ENCODE data around the gene SEMA5A.

SEMA5A gene

GRCh38 chr5:9553561-9553960 lies 7.7 kb upstream of the SEMA5A start (continued):
- TF ChIP-seq ZNF585B (tag by site-specific recombination; IDR thresholded peaks at IDR 0.05) = no peak

- no peaks in the 10 kb centered on the region for H3K9me3 ChIP-seq (ENCODE audit: control insufficient read depth, insufficient read depth, low read depth, low read length)
- CTCF ChIA-PET = interaction anchor here (0.7 kb wide), 1 partner anchor 1665 kb away, joined by 3 read pairs; no protein-coding TSS in a partner anchor
- TF ChIP-seq ZNF645 (tag by site-specific recombination; IDR thresholded peaks at IDR 0.05) = no peak
- TF ChIP-seq ZSCAN16 (tag by site-specific recombination; IDR thresholded peaks at IDR 0.05) = no peak
- TF ChIP-seq GLI2 (tag by site-specific recombination; IDR thresholded peaks at IDR 0.05; ENCODE audit: borderline replicate concordance, low read depth) = no peak
- no peak for TF ChIP-seq ZNF121 (tag by site-specific recombination; IDR thresholded peaks at IDR 0.05)
- TF ChIP-seq ZNF639 (tag by site-specific recombination; IDR thresholded peaks at IDR 0.05) = no peak
- TF ChIP-seq ZNF837 (tag by site-specific recombination; IDR thresholded peaks at IDR 0.05) = no peak
- TF ChIP-seq KLF9 (tag by site-specific recombination; IDR thresholded peaks at IDR 0.05; ENCODE audit: low read depth) = no peak
- no peak for TF ChIP-seq GLIS1 (tag by site-specific recombination; IDR thresholded peaks at IDR 0.05)
- TF ChIP-seq AEBP2 (tag by site-specific recombination; IDR thresholded peaks at IDR 0.05; ENCODE audit: borderline replicate concordance) = no peak
- TF ChIP-seq, protein P1, sequence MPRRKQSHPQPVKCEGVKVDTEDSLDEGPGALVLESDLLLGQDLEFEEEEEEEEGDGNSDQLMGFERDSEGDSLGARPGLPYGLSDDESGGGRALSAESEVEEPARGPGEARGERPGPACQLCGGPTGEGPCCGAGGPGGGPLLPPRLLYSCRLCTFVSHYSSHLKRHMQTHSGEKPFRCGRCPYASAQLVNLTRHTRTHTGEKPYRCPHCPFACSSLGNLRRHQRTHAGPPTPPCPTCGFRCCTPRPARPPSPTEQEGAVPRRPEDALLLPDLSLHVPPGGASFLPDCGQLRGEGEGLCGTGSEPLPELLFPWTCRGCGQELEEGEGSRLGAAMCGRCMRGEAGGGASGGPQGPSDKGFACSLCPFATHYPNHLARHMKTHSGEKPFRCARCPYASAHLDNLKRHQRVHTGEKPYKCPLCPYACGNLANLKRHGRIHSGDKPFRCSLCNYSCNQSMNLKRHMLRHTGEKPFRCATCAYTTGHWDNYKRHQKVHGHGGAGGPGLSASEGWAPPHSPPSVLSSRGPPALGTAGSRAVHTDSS (tag by site-specific recombination; IDR thresholded peaks at IDR 0.05) = no peak
- TF ChIP-seq SP7 (tag by site-specific recombination; IDR thresholded peaks at IDR 0.05) = no peak
- TF ChIP-seq ZNF155 (tag by site-specific recombination; IDR thresholded peaks at IDR 0.05) = no peak
- no peak for TF ChIP-seq KLF16 (tag by site-specific recombination; IDR thresholded peaks at IDR 0.05)
- no peak for TF ChIP-seq ZNF324 (tag by site-specific recombination; IDR thresholded peaks at IDR 0.05)
- TF ChIP-seq ZNF623 (tag by site-specific recombination; IDR thresholded peaks at IDR 0.05) = no peak
- TF ChIP-seq, protein P2, sequence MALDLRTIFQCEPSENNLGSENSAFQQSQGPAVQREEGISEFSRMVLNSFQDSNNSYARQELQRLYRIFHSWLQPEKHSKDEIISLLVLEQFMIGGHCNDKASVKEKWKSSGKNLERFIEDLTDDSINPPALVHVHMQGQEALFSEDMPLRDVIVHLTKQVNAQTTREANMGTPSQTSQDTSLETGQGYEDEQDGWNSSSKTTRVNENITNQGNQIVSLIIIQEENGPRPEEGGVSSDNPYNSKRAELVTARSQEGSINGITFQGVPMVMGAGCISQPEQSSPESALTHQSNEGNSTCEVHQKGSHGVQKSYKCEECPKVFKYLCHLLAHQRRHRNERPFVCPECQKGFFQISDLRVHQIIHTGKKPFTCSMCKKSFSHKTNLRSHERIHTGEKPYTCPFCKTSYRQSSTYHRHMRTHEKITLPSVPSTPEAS (tag by site-specific recombination; IDR thresholded peaks at IDR 0.05) = no peak
- TF ChIP-seq ZNF311 (tag by site-specific recombination; IDR thresholded peaks at IDR 0.05; ENCODE audit: borderline replicate concordance) = no peak
- TF ChIP-seq ZNF16 (tag by site-specific recombination; IDR thresholded peaks at IDR 0.05; ENCODE audit: low read depth) = no peak
- H3K4me1 ChIP-seq (ENCODE audit: control insufficient read depth, insufficient read depth, low read length) = no peaks in the 10 kb centered on the region
- H3K4me3 ChIP-seq (ENCODE audit: low read depth, low read length) = no peak overlapping the region
- H3K27ac ChIP-seq (ENCODE audit: extremely low read depth, low read depth, low read length) = no peak overlapping the region
- no peaks in the 10 kb centered on the region; a peak in 1 of 3 replicates for H3K36me3 ChIP-seq (ENCODE audit: control insufficient read depth in 2 of 2, insufficient read depth in 1 of 2, low read length in 2 of 2)
- POLR2A ChIA-PET = no interaction called here
These were observed 6.0 kb upstream of the SEMA5A start for GRCh38 chr5:9551567-9552537.
